ENCODE measurements around the gene ZKSCAN1.
"Not testable (repeated sequence)": the region's sequence is repeated elsewhere in the genome, so short reads cannot be mapped to it uniquely, and the experiment has no call there.

GRCh38 chr7:99981066-99981465 is 34.3 kb upstream of the ZKSCAN1 start:
- TF ChIP-seq CTCF (conservative IDR thresholded peaks at IDR 0.05; ENCODE audit: low read depth, low read length); EZH2phosphoT487 (IDR thresholded peaks at IDR 0.05; ENCODE audit: borderline replicate concordance, low read length): not testable (repeated sequence)

Data from PC-3 (cell line).